IPS DF 6.9 (cell line): Measurements from ENCODE around the gene EBLN2.

Experiments used
- DNase-seq: peaks from one replicate; pipeline ENCODE4 v3.0.0-alpha.2; 2013; ENCODE audit warnings: low read depth, low spot score
- H3K27ac ChIP-seq: one replicate; pipeline ENCODE4 v1.5.1; 2013; ENCODE audit warnings: low read length, control low read depth
- H3K27me3 ChIP-seq: 2 replicates; pipeline ENCODE4 v1.6.1; 2013; ENCODE audit warnings: mild to moderate bottlenecking, low read length; ENCODE audit not compliant: control insufficient read depth, insufficient read depth
- H3K36me3 ChIP-seq: 2 replicates; pipeline ENCODE4 v1.6.1; 2013; ENCODE audit warnings: low read length; ENCODE audit not compliant: control insufficient read depth, insufficient read depth
- H3K4me1 ChIP-seq: 2 replicates; pipeline ENCODE4 v1.6.1; 2013; ENCODE audit warnings: low read length; ENCODE audit not compliant: control insufficient read depth, insufficient read depth
- H3K4me3 ChIP-seq: 2 replicates; pipeline ENCODE4 v1.5.1; 2013; ENCODE audit warnings: mild to moderate bottlenecking, low read length
- H3K9me3 ChIP-seq: 2 replicates; pipeline ENCODE4 v1.6.1; 2013; ENCODE audit warnings: low read length, inconsistent platforms; ENCODE audit not compliant: control insufficient read depth, insufficient read depth
- WGBS: extraction: QIAGEN DNeasy Blood & Tissue Kit; methylation state at CpG from one replicate; pipeline ENCODE4 v1.1.7; 2013; ENCODE audit warnings: mixed read lengths, missing lambda C conversion rate; ENCODE audit not compliant: insufficient read length, insufficient coverage; 5-methylcytosine and 5-hydroxymethylcytosine counted together

The EBLN2 gene

GRCh38 chr3:73074781-73075180 is 13.3 kb downstream of the EBLN2 start:
- H3K36me3 ChIP-seq: no peaks in the 10 kb centered on the region
- no CpG with 5 or more reads among the region's 8 CpGs for WGBS
- no peak overlapping the region for H3K27ac ChIP-seq
- H3K4me1 ChIP-seq: peaks cover 2% of the 10 kb centered on the region; the same call in 1 of the 2 replicates
- no peaks in the 10 kb centered on the region for H3K27me3 ChIP-seq
- H3K9me3 ChIP-seq: no peaks in the 10 kb centered on the region
- H3K4me3 ChIP-seq: no peak overlapping the region
- DNase-seq: no peak

- Histone ChIP-seq H3K4me3 (no peak overlapping the region), H3K4me1 (no peaks in the 10 kb centered on the region), H3K36me3 (no peaks in the 10 kb centered on the region), H3K27me3 (no peaks in the 10 kb centered on the region), H3K9me3 (no peaks in the 10 kb centered on the region), H3K27ac (no peak overlapping the region)
- no CpG with 5 or more reads among the region's 17 CpGs for WGBS
- DNase-seq: no peak
Measured at GRCh38 chr3:73080216-73080966, 18.9 kb downstream of the EBLN2 start.

- Histone ChIP-seq H3K4me3 (no peak overlapping the region), H3K4me1 (no peaks in the 10 kb centered on the region), H3K27me3 (no peaks in the 10 kb centered on the region), H3K9me3 (no peaks in the 10 kb centered on the region), H3K27ac (no peak overlapping the region), H3K36me3 (no peaks in the 10 kb centered on the region)
- DNase-seq: no peak
- whole genome bisulfite sequencing: no CpG with 5 or more reads among the region's 8 CpGs
Measured at GRCh38 chr3:73081140-73081539, 19.7 kb downstream of the EBLN2 start.

GRCh38 chr3:73084170-73084569 is 22.7 kb downstream of the EBLN2 start:
- no peak for DNase-seq
- H3K27ac ChIP-seq: no peak overlapping the region
- H3K4me3 ChIP-seq: no peak overlapping the region
- H3K27me3 ChIP-seq: no peaks in the 10 kb centered on the region
- WGBS: no CpG with 5 or more reads among the region's 2 CpGs
- H3K9me3 ChIP-seq: no peaks in the 10 kb centered on the region
- H3K36me3 ChIP-seq: no peaks in the 10 kb centered on the region
- H3K4me1 ChIP-seq: no peaks in the 10 kb centered on the region

GRCh38 chr3:73086071-73086494 is 24.6 kb downstream of the EBLN2 start:
- Histone ChIP-seq H3K27ac (no peak overlapping the region), H3K9me3 (no peaks in the 10 kb centered on the region), H3K36me3 (no peaks in the 10 kb centered on the region), H3K27me3 (no peaks in the 10 kb centered on the region), H3K4me1 (no peaks in the 10 kb centered on the region), H3K4me3 (no peak overlapping the region)
- no CpG with 5 or more reads among the region's 8 CpGs for WGBS
- DNase-seq: no peak

GRCh38 chr3:73094129-73094528 is 32.7 kb downstream of the EBLN2 start:
- Histone ChIP-seq H3K27ac (no peak overlapping the region), H3K27me3 (no peaks in the 10 kb centered on the region), H3K36me3 (no peaks in the 10 kb centered on the region), H3K9me3 (no peaks in the 10 kb centered on the region), H3K4me1 (peaks cover 5% of the 10 kb centered on the region; the same call in 1 of the 2 replicates), H3K4me3 (no peak overlapping the region)
- DNase-seq: no peak
- WGBS: no CpG with 5 or more reads among the region's 6 CpGs

- WGBS: no CpG with 5 or more reads among the region's 12 CpGs
- no peaks in the 10 kb centered on the region for H3K36me3 ChIP-seq
- H3K4me1 ChIP-seq: peaks cover 5% of the 10 kb centered on the region; the same call in 1 of the 2 replicates
- DNase-seq: no peak
- no peak overlapping the region for H3K4me3 ChIP-seq
- H3K27ac ChIP-seq: no peak overlapping the region
- no peaks in the 10 kb centered on the region for H3K27me3 ChIP-seq
- H3K9me3 ChIP-seq: no peaks in the 10 kb centered on the region
Measured at GRCh38 chr3:73094951-73095350, 33.5 kb downstream of the EBLN2 start.

GRCh38 chr3:73096169-73096568 is 34.7 kb downstream of the EBLN2 start:
- H3K9me3 ChIP-seq: no peaks in the 10 kb centered on the region
- H3K4me1 ChIP-seq: peaks cover 5% of the 10 kb centered on the region; the same call in 1 of the 2 replicates
- no peak overlapping the region for H3K4me3 ChIP-seq
- H3K27ac ChIP-seq: no peak overlapping the region
- DNase-seq: no peak
- WGBS: no CpG with 5 or more reads among the region's 2 CpGs
- H3K27me3 ChIP-seq: no peaks in the 10 kb centered on the region
- H3K36me3 ChIP-seq: no peaks in the 10 kb centered on the region

- no CpG with 5 or more reads among the region's 2 CpGs for WGBS
- DNase-seq: no peak
Measured at GRCh38 chr3:73098026-73098425, 36.6 kb downstream of the EBLN2 start.

GRCh38 chr3:73098873-73099272 is 37.4 kb downstream of the EBLN2 start:
- Histone ChIP-seq H3K27ac (no peak overlapping the region), H3K4me3 (no peak overlapping the region), H3K27me3 (no peaks in the 10 kb centered on the region), H3K36me3 (no peaks in the 10 kb centered on the region), H3K4me1 (peaks cover 5% of the 10 kb centered on the region; the same call in 1 of the 2 replicates), H3K9me3 (no peaks in the 10 kb centered on the region)
- DNase-seq: no peak
- WGBS: no CpG with 5 or more reads among the region's 1 CpG

More at GRCh38 chr3:73098026-73098425, 36.6 kb downstream of the EBLN2 start:
- H3K4me1 ChIP-seq: peaks cover 5% of the 10 kb centered on the region; the same call in 1 of the 2 replicates
- H3K9me3 ChIP-seq: no peaks in the 10 kb centered on the region
- H3K4me3 ChIP-seq: no peak overlapping the region
- H3K36me3 ChIP-seq: no peaks in the 10 kb centered on the region
- H3K27me3 ChIP-seq: no peaks in the 10 kb centered on the region
- no peak overlapping the region for H3K27ac ChIP-seq
